HG03442 (cell line): Measurements from ENCODE around the gene WDR20.
"Not testable (repeated sequence)": the region's sequence is repeated elsewhere in the genome, so short reads cannot be mapped to it uniquely, and the experiment has no call there.

Experiments used
- ATAC-seq: cut with Tn5 transposase; IDR thresholded peaks from one replicate; pipeline ENCODE4 v1.9.1; 2021; ENCODE audit warnings: mild to moderate bottlenecking, moderate library complexity; ENCODE audit not compliant: unreplicated experiment

Gene WDR20

DNA sequence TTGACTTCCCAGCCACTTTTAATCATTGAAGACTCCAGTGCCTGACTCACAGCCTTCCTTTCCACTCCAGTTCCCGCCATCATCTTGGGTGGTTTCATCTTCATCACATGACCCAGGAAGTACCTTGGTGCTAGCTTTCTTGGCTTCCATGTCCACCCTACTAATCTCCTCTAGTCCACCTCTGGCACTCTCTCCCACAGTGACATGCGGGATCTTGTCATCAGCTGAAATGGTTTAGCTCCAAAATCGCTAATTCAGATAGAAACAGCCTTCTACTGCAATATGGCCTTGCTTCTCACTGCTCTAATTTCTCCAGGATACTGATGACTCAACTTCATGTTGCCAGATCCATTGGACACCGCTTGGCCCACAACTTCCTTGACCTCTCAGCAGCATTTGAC is 24.5 kb downstream of the WDR20 start:
- no peak for ATAC-seq

DNA sequence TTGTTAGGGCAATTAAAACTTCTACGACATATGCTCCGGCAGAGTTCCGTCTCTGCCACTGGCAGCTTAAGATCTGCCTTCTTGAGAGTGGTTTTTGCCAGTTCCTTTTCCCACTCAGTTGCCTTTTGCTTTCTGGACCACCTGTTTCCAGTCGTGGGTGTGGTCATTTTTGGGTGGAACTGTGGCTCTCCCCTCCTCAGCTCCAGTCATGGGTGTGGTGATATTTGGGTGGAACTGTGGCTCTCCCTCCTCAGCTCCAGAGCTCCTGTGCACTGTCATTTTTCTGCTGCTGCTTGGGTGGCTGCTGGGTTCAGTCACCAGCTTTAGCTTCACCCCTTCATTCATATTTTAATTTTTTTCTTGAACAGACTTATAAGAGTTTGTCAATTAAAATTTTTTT is 25.3 kb downstream of the WDR20 start:
- ATAC-seq = no peak

DNA sequence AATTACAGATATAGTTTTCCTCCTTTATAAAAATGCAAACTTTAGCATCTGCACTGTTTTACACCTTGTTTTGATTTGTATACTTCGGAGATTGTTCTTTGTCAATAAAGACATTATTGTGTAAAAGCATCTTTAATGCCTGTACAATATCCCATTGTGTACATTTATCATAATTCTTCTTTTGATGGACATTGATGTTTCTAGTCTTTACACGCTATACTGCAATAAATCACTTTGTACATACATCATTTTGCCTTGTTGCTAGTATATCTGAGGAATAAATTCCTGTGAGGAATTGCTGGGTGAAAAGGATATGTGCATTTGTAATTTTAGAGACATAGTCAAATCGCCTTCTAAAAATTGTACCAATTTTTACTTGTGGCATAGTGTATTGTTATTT is 30.4 kb downstream of the WDR20 start:
- no peak for ATAC-seq

DNA sequence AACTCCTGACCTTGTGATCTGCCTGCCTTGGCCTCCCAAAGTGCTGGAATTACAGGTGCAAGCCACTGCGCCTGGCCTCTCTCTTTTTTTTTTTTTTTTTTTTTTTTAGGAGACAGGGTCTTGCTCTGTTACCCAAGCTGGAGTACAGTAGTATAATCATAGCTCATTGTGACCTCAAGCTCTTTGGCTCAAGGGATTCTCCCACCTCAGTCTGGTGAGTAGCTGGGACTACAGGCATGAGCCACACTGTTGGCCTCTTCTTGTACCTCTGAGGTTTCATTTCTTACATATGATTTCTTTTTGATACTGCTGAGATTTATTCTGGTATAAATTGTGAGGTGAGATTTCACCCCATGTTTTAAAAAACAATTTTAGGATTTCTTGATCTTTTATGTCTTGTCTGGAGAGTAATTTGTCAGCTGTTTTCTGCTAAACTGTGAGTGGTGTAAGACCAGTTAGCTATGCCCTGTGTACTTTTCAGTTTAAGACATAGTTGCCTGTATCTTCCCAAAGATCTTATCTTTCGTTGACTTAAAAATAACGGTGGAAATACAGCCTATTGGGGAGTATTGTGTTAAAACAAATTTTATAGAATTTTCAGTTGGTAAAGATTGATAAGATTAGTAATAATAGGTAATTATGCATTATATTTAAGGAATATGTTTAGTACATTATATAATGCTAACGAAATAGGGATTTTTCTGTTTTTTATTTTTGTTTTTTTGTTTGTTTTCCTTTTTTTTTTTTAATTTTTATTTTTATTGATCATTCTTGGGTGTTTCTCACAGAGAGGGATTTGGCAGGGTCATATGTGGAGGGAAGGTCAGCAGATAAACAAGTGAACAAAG is 31.7 kb downstream of the WDR20 start:
- no peak for ATAC-seq

DNA sequence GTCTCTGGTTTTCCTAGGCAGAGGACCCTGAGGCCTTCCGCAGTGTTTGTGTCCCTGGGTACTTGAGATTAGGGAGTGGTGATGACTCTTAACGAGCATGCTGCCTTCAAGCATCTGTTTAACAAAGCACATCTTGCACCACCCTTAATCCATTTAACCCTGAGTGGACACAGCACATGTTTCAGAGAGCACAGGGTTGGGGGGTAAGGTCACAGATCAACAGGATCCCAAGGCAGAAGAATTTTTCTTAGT is 32.2 kb downstream of the WDR20 start:
- not testable (repeated sequence) for ATAC-seq

DNA sequence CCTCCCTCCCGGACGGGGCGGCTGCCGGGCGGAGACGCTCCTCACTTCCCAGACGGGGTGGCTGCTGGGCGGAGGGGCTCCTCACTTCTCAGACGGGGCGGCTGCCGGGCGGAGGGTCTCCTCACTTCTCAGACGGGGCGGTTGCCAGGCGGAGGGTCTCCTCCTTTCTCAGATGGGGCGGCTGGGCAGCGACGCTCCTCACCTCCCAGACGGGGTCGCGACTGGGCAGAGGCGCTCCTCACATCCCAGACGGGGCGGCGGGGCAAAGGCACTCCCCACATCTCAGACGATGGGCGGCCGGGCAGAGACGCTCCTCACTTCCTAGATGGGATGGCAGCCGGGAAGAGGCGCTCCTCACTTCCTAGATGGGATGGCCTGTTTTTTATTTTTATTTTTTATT is 33.0 kb downstream of the WDR20 start:
- not testable (repeated sequence) for ATAC-seq

DNA sequence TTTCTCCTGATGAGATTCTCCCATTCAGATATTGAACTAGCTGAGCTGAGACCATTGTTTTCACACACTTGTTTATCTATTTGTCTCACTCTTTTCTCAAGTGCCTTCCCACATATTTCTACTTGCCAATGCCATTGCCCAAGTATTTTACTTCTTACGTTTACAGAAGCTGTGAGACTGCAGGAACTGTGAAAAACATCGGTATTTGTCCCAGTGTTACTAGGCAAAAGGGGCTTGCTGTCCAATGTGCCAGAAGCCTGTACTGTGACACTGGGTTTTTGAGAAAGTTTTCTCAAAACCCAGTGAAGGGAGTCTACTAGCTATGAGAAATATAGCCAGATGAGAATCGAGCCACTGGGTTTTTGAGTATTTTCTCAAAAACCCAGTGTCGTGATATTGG is 37.5 kb downstream of the WDR20 start:
- no peak for ATAC-seq

DNA sequence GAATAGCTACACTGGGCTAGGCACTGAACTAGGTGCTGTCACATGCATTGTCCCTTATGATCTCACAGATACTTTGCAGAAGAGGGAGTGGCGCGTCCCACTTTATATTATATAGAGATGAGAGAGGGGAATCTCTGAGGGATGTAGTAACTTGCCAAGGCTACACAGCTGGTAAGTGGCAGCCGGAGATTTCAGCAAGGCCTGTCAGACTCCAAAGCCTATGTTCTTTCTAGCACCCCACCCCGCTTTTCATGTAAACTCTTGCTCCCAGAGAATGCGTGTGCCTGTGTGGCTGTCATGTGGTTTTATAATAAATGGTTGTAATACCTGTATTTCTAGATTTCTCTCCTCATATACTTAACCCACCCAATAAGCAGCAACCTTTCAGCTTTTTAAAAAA is 39.1 kb downstream of the WDR20 start:
- no peak for ATAC-seq

DNA sequence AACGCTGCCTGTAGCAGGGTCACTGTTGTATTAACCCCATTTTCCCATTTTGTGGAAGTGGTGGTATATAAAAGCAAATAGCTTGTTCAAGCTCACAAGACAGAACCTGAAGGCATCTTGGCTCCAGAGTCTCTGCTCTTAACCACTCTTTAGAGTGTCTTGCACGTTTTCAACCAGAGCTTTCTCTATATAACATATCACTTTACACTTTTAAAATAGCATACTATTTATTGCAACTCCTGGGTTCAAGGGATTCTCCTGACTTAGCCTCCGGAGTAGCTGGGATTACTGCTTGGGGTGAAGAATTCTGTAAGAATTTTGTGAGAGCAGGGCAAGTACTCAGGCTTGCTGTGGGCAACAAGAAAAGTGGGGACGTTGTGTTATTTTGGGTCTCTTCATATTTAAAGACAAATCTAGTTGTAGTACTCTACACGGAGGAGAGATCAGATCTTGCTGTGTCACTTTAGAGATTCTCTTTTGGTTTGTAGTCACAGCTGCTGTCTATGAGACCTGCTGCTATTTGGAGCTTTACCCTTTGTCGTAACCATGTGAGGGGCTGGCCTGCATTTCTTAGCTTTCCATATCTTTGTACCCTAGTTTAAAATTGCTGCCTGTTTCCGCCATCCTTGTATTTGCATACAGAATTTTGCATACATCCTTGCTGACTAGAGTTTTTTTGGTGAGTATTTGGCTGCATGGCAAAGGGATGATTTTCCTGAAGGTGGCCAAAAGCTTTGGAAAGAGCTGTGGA is 40.7 kb downstream of the WDR20 start:
- ATAC-seq = no peak

DNA sequence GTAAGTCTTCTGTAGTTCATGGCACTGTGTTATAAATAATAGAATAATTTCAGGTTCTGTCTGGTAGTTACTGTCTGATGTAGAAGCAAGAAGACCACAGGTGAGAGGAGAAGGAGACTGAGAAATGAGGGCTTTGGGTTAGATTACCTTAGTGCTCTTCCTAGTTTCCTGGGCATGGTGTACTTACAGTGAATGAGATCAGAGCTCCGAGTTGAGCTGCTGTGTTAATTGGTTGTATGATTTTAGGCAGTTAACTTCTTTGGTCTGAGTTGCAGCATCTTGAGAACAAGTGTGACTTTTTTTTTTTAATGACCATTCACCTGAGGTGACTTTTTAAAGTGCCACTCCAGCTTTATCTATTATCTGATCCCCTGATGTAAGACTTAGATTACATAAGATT is 41.5 kb downstream of the WDR20 start:
- no peak for ATAC-seq

DNA sequence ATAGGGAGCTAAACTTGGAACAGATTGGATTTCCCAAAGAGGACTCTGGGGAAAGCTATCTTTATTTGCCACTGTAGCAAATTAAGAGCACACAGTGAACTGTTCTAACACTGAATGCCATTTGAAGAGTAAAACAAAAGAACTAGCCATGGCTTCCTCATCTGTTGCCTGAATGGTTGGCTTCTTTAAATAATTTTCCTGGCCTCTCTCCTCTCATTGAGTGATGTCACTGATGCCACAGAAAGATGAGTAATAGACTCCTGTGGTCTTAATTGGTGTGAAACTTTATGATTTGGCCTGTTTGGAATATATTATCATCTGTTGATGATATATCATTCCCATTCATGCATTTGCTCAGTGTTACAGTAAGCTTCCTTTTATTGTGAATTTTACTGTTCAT is 42.5 kb downstream of the WDR20 start:
- ATAC-seq = no peak

DNA sequence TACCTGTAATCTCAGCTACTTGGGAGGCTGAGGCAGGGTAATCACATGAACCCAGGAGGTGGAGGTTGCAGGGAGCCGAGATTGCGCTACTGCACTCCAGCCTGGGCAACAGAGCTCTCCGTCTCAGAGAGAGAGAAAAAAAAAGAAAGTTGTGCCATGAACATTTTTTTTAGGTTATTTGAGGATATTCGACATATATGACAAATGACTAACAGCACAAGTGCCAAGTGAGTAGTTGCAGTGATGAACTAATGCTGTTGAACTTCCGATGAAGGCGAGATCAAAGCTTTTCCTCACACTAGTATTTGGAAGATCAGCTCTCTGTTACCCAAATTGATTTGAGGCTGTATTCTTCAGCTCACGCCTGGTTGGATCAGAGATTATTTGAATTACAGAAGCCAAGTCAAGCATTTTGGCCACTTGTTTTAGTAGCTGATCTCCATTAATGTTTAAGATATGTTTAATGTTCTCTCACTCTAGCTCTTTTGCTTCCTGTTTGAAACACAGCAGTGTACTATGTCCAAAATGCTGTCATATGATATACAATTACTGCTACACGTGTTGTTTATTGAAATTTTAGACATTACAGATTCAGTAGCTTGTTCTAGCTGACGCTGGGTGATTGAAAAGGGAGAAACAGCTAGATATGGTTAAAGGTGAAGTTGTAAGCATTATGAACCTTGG is 43.4 kb downstream of the WDR20 start:
- no peak for ATAC-seq

DNA sequence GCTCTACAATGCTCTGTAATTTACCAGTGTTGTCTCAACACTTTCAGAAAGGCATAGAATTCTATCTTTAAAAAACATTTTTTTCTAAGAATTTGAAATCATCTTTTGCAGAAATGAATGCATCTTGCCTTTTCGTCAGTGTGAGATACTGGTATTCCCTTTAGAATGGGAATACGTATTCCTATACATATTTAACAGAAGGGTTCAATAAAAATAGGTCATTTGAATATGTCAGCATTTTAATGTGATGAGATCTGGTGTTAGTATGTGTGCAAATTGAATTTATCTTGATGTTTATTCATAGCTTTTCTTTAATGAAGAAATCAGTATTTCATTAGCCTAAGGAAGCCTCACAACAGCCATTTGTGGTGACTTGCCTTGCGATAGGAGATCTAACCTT is 44.2 kb downstream of the WDR20 start:
- no peak for ATAC-seq

DNA sequence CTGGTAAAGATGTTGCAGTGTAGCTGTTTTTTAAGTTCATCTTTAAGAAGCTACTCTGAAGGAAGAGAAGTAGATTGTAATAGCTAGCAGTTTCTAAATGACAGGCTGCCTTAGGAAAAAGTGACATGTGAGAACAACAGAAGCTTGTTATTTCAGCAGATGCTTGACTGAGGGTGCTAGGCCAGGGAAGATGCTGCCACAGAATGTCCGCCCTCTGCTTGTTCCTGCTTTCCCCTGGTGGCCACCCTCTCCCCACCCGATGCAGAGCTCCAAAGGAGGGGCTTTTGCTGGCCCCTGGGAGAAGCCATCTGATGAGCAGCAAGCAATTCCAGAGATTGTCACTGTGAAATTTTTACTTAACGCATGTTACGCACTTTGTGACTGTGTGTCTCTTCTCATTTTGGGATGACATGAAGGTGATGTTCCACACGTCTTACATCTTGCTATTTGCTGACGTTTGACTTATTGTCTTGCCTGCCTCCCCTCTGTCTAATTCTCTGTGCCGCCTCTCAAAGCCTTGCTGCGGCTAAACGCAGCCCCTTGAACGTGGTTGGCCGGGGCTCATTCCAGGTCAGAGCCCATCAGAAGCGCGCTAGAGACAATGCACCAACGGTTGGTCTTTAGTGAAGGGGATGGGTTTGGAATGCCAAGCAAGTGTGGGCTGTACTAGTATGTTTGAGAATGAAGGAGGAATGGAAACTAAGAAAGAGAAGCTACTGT is 44.8 kb downstream of the WDR20 start:
- no peak for ATAC-seq

DNA sequence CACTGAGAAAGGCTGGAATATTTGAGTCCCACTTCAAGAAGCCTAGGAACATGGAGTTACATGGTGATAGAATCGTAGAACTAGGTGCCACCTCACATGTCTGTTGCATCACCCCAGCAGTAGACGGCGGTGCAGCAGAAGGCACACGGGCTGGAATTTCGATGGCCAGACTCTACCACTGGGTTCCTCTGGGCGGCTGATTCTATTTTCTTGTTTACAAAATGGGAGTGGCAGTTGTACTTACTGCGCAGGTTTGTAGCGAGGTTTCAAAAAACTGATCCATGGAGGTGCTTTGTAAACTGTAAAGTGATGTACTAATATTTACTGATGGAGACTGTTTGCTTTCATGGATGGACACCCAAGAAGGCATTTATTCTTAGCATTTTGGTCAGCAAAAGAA is 45.7 kb downstream of the WDR20 start:
- no peak for ATAC-seq

DNA sequence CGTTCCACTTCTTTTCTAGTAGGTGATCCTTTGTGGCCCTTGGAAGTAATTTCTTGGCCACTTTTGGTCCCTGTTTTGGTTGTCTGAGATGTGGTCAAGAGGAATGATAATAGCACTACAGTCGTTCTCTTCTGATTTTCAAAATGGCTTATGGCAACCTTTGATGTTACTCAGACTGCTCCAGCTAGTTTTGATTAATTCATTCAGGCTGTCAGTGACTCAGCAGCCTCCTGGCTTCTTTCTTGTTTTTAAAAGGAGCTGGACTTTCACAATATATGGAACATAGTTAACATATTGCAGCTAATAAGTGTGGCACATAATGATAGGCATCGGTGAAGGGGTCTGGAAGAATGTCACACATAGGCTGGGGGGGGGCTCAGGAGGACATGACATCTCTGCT is 47.3 kb downstream of the WDR20 start:
- no peak for ATAC-seq

DNA sequence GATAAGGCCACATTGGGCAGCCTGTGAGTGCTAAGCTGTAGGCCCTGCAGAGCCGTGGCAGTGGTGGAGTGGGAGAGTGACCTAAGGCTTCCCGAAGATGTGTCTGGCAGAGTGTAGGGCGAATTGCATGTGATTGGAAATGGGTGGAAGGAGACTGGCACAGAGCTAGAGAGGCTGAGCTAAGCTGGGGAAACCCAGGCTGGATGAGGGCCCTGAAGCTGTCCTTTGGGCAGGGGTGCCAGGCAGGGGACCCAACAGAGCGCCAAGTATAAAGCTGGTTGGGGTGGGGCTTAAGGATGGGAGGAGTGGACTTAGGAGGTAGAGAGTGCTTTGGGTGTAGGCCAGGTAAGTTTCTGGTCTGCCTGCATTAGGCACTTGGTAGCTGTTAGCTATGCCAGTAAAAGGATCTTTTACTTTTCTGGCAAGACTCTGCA is 47.9 kb downstream of the WDR20 start:
- no peak for ATAC-seq

DNA sequence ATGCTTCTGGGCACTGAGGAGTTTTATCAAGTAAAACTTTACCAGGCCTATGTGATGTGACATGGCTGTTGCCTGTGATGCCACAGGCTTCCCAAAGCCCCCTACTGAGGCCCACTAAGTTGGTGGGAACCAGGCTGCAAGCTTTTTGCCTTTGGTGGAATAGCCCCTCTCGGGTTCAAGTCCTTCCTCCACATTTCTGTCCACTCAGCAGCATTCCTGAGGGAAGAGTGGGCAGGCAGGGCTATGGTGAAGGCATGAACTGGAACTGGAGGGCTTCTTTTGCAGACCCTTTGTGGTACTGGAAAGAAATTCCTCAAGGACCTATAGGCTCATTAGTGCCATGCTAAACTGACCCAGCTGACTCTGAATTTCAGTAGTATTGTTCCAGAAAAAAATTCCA is 48.5 kb downstream of the WDR20 start:
- no peak for ATAC-seq

DNA sequence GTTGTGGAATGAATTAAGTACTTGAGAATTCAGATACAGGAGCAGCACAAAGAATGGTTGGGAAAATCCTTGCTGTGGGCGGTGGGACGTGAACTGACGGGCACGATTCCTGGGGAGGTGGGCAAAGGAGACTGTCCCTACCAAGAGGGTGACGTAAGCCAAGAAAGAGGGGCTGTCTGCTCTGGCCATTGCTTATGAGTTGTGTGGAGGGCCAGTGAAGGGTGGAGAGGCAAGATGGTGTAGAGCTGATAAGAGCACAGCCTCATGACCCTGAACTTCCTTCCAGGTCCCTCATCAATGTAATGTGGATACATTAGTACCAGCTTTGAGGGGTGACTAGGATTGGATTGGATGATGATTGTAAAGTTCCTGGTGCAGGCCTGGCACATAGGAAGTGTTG is 50.2 kb downstream of the WDR20 start:
- no peak for ATAC-seq

DNA sequence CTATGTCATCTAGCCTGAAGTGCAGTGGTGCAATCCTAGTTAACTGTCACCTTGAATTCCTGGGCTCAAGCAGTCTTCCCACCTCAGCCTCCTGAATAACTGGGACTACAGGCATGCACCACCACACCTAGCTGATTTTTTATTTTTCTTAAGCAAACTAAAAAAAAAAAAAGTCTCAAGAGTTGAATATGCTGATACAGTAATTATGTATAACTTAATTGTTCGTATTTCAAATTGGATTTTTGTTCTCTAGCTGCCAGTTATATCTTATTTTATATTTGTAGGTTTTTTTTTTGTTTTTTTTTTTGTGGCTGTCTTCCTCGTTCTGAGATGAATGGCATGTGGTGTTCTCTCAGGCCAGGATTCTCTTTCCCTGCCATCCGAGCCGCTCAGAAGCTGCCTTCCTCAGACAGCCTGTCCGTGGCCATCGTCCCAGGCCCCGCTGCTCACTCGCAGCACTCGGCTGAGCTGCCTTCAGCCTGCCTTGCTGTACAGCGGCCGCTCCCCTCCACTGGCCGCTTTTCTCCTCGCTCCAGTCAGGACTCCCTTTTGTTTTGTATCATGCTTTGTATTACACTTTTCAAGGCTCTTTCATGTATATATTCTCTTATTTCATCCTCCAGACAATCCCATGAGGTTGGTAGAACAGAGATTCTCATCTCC is 53.3 kb downstream of the WDR20 start:
- ATAC-seq = no peak

DNA sequence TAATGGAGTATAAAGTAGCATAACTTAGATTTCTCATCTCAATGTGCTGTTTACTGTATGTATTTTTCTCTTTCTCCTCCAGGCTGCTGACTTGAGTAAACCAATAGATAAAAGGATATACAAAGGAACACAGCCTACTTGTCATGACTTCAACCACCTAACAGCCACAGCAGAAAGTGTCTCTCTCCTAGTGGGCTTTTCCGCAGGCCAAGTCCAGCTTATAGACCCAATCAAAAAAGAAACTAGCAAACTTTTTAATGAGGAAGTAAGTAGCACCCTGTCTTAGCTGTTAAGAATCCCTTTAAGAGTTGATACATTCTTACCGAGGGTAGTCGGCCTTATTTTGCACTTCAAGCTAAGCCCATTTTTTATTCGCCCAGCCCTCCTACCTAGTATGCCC is 55.2 kb downstream of the WDR20 start:
- ATAC-seq = no peak
